NOMO-1 (cell line): ENCODE measurements around the gene LPO.

Source experiments
- DNase-seq, 2 experiments: peaks; one replicate each; lab custom pipeline; 2025; ENCODE audit not compliant: unreplicated experiment in 2 of 2; lab: John Stamatoyannopoulos, UW

Gene LPO

GRCh38 chr17:58277107-58277801 lies 38.9 kb downstream of the LPO start:
- DNase-seq, result peak in 1 of 2 experiments; percentile 70

- DNase-seq, result no peak
Observed at GRCh38 chr17:58277802-58278595, 39.6 kb downstream of the LPO start.

GRCh38 chr17:58278661-58279015 lies 40.3 kb downstream of the LPO start:
- DNase-seq, result no peak

GRCh38 chr17:58279016-58279711 lies 40.8 kb downstream of the LPO start:
- peak in 1 of 2 experiments; percentile 58 for DNase-seq

GRCh38 chr17:58279736-58280479 lies 41.5 kb downstream of the LPO start:
- DNase-seq, result peak in 1 of 2 experiments; percentile 60

- DNase-seq, result peak; percentile 58 to 85
Observed at GRCh38 chr17:58280480-58281217, 42.3 kb downstream of the LPO start, which contains the start of gene MPO. Gene MPO (minus strand): TSS chr17:58280935. CDS start chr17:58280758, 177 bp downstream.

- DNase-seq, result peak; percentile 94 to 96
Observed at GRCh38 chr17:58281511-58282011, 43.2 kb downstream of the LPO start.

GRCh38 chr17:58282442-58282841 lies 44.1 kb downstream of the LPO start:
- DNase-seq, result no peak

- no peak for DNase-seq
Observed at GRCh38 chr17:58283674-58284612, 45.6 kb downstream of the LPO start.

- peak; percentile 95 to 99 for DNase-seq
Observed at GRCh38 chr17:58284613-58285421, 46.4 kb downstream of the LPO start.

GRCh38 chr17:58285422-58285810 lies 47.0 kb downstream of the LPO start:
- DNase-seq, result no peak

- no peak for DNase-seq
Observed at GRCh38 chr17:58289869-58290268, 51.5 kb downstream of the LPO start.

- no peak for DNase-seq
Observed at GRCh38 chr17:58291246-58291645, 52.9 kb downstream of the LPO start.

GRCh38 chr17:58294034-58294433 lies 55.6 kb downstream of the LPO start:
- DNase-seq, result no peak

- DNase-seq, result no peak
Observed at GRCh38 chr17:58300336-58300735, 62.0 kb downstream of the LPO start.

GRCh38 chr17:58301504-58302150 lies 63.2 kb downstream of the LPO start:
- no peak for DNase-seq

GRCh38 chr17:58302171-58302918 lies 64.0 kb downstream of the LPO start:
- DNase-seq, result no peak
